ENCODE data around the gene GDF9. TPM values are rescaled to one million over a fixed set of nuclear protein-coding genes. Genes with fewer than 3 reads are reported as not detected.

Gene GDF9
- total RNA-seq, 1 experiment from 2014 or later: 1.4 TPM

DNA sequence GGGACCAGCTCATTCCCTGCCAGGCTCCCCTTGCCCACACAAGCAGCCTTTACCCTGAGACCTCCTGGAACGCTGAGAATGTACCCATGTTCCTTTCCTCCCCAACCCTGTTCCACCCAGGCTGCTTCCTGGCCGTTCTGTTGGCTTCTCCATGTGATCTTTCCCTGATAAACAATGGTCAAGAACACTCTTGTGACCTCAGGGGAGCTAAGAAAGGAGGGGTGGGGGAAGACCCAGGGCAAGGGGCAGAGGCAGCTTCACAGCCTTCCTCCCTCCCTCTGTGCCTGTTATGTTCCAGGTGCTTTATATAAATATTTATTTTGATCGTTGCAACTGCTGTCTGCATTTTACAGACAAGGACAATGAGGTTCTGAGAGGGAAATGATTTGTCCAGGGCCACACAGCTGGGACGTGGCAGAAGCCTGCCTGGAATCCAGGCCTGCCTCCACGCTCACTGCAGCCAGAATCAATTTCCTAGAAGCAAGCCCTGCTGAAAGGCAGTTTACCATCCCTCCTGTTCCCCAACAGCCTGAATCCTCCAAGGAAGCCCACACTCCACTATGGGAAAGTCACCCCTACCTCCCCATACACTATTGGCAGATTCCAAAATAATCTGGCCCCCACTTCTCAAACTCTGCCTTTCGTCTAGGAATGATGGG lies 39.7 kb downstream of the GDF9 start:
- Histone ChIP-seq H3K4me3 (no peak overlapping the region), H3K9me3 (ENCODE audit: insufficient read depth, low read depth) (no peaks in the 10 kb centered on the region), H3K79me2 (ENCODE audit: low read depth) (peaks cover 17% of the 10 kb centered on the region), H3K4me2 (no peak overlapping the region), H3K27ac (no peak overlapping the region), H4K20me1 (ENCODE audit: insufficient read depth) (no peaks in the 10 kb centered on the region; the same call in 1 of the 2 replicates), H2AFZ (no peak overlapping the region), H3F3A (ENCODE audit: insufficient read depth, low read depth) (no peaks in the 10 kb centered on the region), H3K4me1 (replicated peaks; ENCODE audit: insufficient read depth) (peaks cover 14% of the 10 kb centered on the region; the same call in 1 of the 2 replicates), H3K36me3 (ENCODE audit: low read depth) (no peaks in the 10 kb centered on the region), H3K27me3 (ENCODE audit: insufficient read depth, low read depth) (no peaks in the 10 kb centered on the region), H3K9me2 (ENCODE audit: insufficient read depth) (no peaks in the 10 kb centered on the region)
- no peak for DNase-seq
- ChIA-PET CTCF (no interaction called here), POLR2A (ENCODE audit: unreplicated experiment) (interaction anchor here (0.5 kb wide), 1 partner anchor 110 kb away, joined by 5 read pairs; no protein-coding TSS in a partner anchor)
- BruUV-seq (replicated peaks): no TSS peak
- TF ChIP-seq, protein P1, sequence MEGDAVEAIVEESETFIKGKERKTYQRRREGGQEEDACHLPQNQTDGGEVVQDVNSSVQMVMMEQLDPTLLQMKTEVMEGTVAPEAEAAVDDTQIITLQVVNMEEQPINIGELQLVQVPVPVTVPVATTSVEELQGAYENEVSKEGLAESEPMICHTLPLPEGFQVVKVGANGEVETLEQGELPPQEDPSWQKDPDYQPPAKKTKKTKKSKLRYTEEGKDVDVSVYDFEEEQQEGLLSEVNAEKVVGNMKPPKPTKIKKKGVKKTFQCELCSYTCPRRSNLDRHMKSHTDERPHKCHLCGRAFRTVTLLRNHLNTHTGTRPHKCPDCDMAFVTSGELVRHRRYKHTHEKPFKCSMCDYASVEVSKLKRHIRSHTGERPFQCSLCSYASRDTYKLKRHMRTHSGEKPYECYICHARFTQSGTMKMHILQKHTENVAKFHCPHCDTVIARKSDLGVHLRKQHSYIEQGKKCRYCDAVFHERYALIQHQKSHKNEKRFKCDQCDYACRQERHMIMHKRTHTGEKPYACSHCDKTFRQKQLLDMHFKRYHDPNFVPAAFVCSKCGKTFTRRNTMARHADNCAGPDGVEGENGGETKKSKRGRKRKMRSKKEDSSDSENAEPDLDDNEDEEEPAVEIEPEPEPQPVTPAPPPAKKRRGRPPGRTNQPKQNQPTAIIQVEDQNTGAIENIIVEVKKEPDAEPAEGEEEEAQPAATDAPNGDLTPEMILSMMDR (conservative IDR thresholded peaks at IDR 0.05): no peak
- intact Hi-C loops (cut with micrococcal nuclease; ENCODE audit: unreplicated experiment): no loop called here

GRCh38 chr5:132825834-132826391 lies 40.4 kb downstream of the GDF9 start:
- no peaks in the 10 kb centered on the region; the same call in 1 of the 2 replicates for H4K20me1 ChIP-seq (ENCODE audit: insufficient read depth)
- H3K27me3 ChIP-seq (ENCODE audit: insufficient read depth, low read depth): no peaks in the 10 kb centered on the region
- BruUV-seq (replicated peaks): no TSS peak
- CTCF ChIA-PET: no interaction called here
- no peaks in the 10 kb centered on the region for H3K36me3 ChIP-seq (ENCODE audit: low read depth)
- no peak overlapping the region for H3K27ac ChIP-seq
- intact Hi-C loops (cut with micrococcal nuclease; ENCODE audit: unreplicated experiment): no loop called here
- H3K9me3 ChIP-seq (ENCODE audit: insufficient read depth, low read depth): no peaks in the 10 kb centered on the region
- peaks cover 17% of the 10 kb centered on the region for H3K79me2 ChIP-seq (ENCODE audit: low read depth)
- H3K4me2 ChIP-seq: no peak overlapping the region
- H3F3A ChIP-seq (ENCODE audit: insufficient read depth, low read depth): 0 out of 2 replicates have a peak, but pooled peaks cover 4% of the 10 kb centered on the region
- no peak overlapping the region for H2AFZ ChIP-seq
- no peak for DNase-seq
- H3K4me1 ChIP-seq (replicated peaks; ENCODE audit: insufficient read depth): peaks cover 10% of the 10 kb centered on the region; the same call in 1 of the 2 replicates
- POLR2A ChIA-PET (ENCODE audit: unreplicated experiment): interaction anchor here (0.5 kb wide), 1 partner anchor 109 kb away, joined by 5 read pairs; no protein-coding TSS in a partner anchor
- no peak for TF ChIP-seq EZH2 (IDR thresholded peaks at IDR 0.05; ENCODE audit: low read depth)
- TF ChIP-seq, protein P1 (conservative IDR thresholded peaks at IDR 0.05): no peak
- no peaks in the 10 kb centered on the region for H3K9me2 ChIP-seq (ENCODE audit: insufficient read depth)
- no peak overlapping the region for H3K4me3 ChIP-seq

- Histone ChIP-seq H3K4me1 (replicated peaks; ENCODE audit: insufficient read depth) (peaks cover 8% of the 10 kb centered on the region; the same call in 1 of the 2 replicates), H3K79me2 (ENCODE audit: low read depth) (peaks cover 17% of the 10 kb centered on the region), H3K9me2 (ENCODE audit: insufficient read depth) (no peaks in the 10 kb centered on the region), H3K36me3 (ENCODE audit: low read depth) (no peaks in the 10 kb centered on the region), H3K9me3 (ENCODE audit: insufficient read depth, low read depth) (no peaks in the 10 kb centered on the region), H2AFZ (no peak overlapping the region), H3K4me3 (no peak overlapping the region), H3F3A (ENCODE audit: insufficient read depth, low read depth) (0 out of 2 replicates have a peak, but pooled peaks cover 7% of the 10 kb centered on the region), H3K4me2 (no peak overlapping the region), H3K27ac (no peak overlapping the region), H4K20me1 (ENCODE audit: insufficient read depth) (no peaks in the 10 kb centered on the region; the same call in 1 of the 2 replicates), H3K27me3 (ENCODE audit: insufficient read depth, low read depth) (no peaks in the 10 kb centered on the region)
- ChIA-PET POLR2A (ENCODE audit: unreplicated experiment) (no interaction called here), CTCF (no interaction called here)
- intact Hi-C loops (cut with micrococcal nuclease; ENCODE audit: unreplicated experiment): no loop called here
- no peak for TF ChIP-seq EZH2 (IDR thresholded peaks at IDR 0.05; ENCODE audit: low read depth)
- TF ChIP-seq, protein P1 (conservative IDR thresholded peaks at IDR 0.05): no peak
- no peak for DNase-seq
- no TSS peak for BruUV-seq (replicated peaks)
These were observed 41.0 kb downstream of the GDF9 start for GRCh38 chr5:132825033-132825833.

All from PC-9 (cell line).